LNCaP clone FGC (cell line): ENCODE results near the gene MRTO4.
"Not testable (repeated sequence)": the region's sequence is repeated elsewhere in the genome, so short reads cannot be mapped to it uniquely, and the experiment has no call there.

Experiments used
- DNase-seq: peaks from one replicate; pipeline ENCODE4 v3.0.0-alpha.2; 2011; ENCODE audit warnings: low read depth
- H3K4me3 ChIP-seq: 2 replicates; pipeline ENCODE4 v1.5.1; 2011; ENCODE audit warnings: mild to moderate bottlenecking, low read depth, low read length, control low read depth
- CTCF ChIP-seq: IDR thresholded peaks from 2 replicates; pipeline ENCODE4 v1.5.1; 2012; ENCODE audit warnings: mild to moderate bottlenecking; ENCODE audit not compliant: control insufficient read depth, insufficient read depth; ENCODE audit errors: extremely low read depth

The MRTO4 gene

GRCh38 chr1:19274636-19275035, 23.0 kb downstream of the MRTO4 start:
- DNase-seq = no peak
- no peak for TF ChIP-seq CTCF
- H3K4me3 ChIP-seq = no peak overlapping the region

- DNase-seq = no peak
- no peak for TF ChIP-seq CTCF
These were observed 32.3 kb downstream of the MRTO4 start for GRCh38 chr1:19283891-19284290.

GRCh38 chr1:19284881-19285280, 33.3 kb downstream of the MRTO4 start:
- no peak for DNase-seq
- TF ChIP-seq CTCF = no peak
- no peak overlapping the region for H3K4me3 ChIP-seq

More at GRCh38 chr1:19283891-19284290, 32.3 kb downstream of the MRTO4 start:
- no peak overlapping the region for H3K4me3 ChIP-seq

GRCh38 chr1:19285366-19285765, 33.8 kb downstream of the MRTO4 start:
- not testable (repeated sequence) for H3K4me3 ChIP-seq, DNase-seq

- not testable (repeated sequence) for H3K4me3 ChIP-seq, DNase-seq
These were observed 34.2 kb downstream of the MRTO4 start for GRCh38 chr1:19285807-19286206.

- H3K4me3 ChIP-seq = no peak overlapping the region
- no peak for DNase-seq
- TF ChIP-seq CTCF = no peak
These were observed 36.0 kb downstream of the MRTO4 start for GRCh38 chr1:19287436-19288185.

- DNase-seq, H3K4me3 ChIP-seq: not testable (repeated sequence)
These were observed 37.0 kb downstream of the MRTO4 start, which contains the start of gene AKR7A3 for GRCh38 chr1:19288324-19289241. Gene AKR7A3 (minus strand): TSS chr1:19288770. CDS start chr1:19288709, 61 bp downstream.

- no peak for TF ChIP-seq CTCF
- H3K4me3 ChIP-seq = no peak overlapping the region
- DNase-seq = no peak
These were observed 37.6 kb downstream of the MRTO4 start for GRCh38 chr1:19289244-19289643.
